ENCODE measurements around the gene ANKRD33B.

DNA sequence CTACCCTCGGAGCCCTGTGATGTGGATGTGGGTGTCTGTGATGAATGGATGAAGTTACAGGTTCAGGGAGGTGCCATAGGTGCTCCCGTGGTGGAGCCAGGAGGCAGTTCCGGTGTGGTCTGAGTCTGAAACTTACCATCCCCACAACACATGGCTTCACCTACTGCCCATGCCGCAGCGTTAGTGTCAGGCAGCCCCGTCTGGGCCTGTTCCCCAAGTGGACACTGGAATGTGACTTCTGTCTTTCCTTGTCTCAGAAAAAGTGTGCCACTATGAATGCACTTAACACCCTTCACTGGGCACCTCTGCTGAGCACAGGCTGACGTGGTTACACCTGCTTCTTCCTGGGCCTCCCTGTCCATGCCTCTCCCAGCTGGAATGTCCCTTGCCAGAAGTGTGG lies 8.6 kb downstream of the ANKRD33B start:
- TF ChIP-seq POLR2AphosphoS5 (IDR thresholded peaks at IDR 0.05; ENCODE audit: low read depth, low read length) (no peak), POLR2A (IDR thresholded peaks at IDR 0.05; ENCODE audit: low read depth, low read length) (no peak)
